ENCODE data around the gene RGS10.

- TF ChIP-seq CTCF (IDR thresholded peaks at IDR 0.05) (no peak), MAX (CRISPR knock-in tag; IDR thresholded peaks at IDR 0.05) (no peak), E2F1 (CRISPR knock-in tag; IDR thresholded peaks at IDR 0.05) (no peak), IRF1 (CRISPR knock-in tag; IDR thresholded peaks at IDR 0.05) (no peak), FOXJ3 (CRISPR knock-in tag; IDR thresholded peaks at IDR 0.05; ENCODE audit: borderline replicate concordance) (no peak), SP1 (CRISPR knock-in tag; conservative IDR thresholded peaks at IDR 0.05) (no peak)
These were observed 17.4 kb downstream of the RGS10 start for GRCh38 chr10:119525116-119525515.

Measured in WTC11 (cell line).